GM12892 (cell line): Measurements from ENCODE around the gene MYO18A.

Experiments
- DNase-seq: peaks from one replicate; pipeline ENCODE4 v3.0.0; 2011; ENCODE audit not compliant: insufficient read length
- FAIRE-seq: peaks from 2 replicates; lab custom pipeline; 2011; peaks lifted over from hg19 to GRCh38; lab: Jason Lieb, UNC
- POLR2A ChIP-seq: IDR thresholded peaks from 2 replicates; pipeline ENCODE4 v1.6.1; 2011; ENCODE audit warnings: low read depth, low read length, control low read depth
- POLR2AphosphoS5 ChIP-seq: IDR thresholded peaks from 2 replicates; pipeline ENCODE4 v1.6.1; 2011; ENCODE audit warnings: low read depth, low read length, control low read depth
- TAF1 ChIP-seq: IDR thresholded peaks from 2 replicates; pipeline ENCODE4 v1.6.1; 2011; ENCODE audit warnings: low read depth, mild to moderate bottlenecking, control low read depth, low read length, borderline replicate concordance

MYO18A gene

DNA sequence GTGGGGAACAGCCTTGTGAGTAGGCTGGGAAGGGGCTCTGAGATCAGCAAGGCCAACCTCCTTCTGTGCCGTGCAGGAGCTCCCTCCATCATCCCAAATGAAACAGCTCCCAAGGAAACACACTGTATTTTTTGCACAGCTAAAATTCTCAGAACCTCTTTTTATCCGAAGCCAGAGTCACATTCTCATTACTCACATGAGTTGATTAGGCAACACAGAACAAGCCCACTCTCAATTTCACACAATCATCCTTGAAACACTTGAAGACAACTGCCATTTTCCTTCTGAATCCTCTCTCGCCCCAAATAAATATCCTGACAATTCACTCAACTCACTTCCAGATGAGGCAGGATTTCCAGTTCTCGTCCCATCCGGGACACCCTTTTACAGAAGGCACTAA lies 66.1 kb downstream of the MYO18A start:
- no peak for FAIRE-seq
- TF ChIP-seq POLR2A (no peak), POLR2AphosphoS5 (no peak), TAF1 (no peak)

DNA sequence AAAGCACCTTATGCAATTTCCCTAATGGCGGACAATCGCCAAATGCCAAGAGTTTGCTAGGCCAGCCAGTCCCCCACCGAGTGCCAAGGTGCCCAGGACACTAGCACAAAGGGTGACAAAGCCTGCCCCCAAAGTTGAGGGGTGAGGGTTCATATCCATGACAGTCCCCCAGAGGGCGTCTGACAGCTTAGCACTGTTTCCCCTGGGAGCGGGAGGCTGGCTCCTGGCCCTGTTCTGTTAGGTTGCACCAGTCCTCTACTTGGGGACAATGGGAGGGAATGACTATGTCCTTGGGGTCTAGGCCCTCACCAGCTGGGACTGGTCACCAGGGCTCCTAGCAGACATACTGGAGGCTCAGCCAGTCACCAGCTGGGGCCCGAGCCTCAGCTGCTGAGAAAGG lies 66.9 kb downstream of the MYO18A start:
- TF ChIP-seq POLR2AphosphoS5 (no peak), TAF1 (no peak), POLR2A (no peak)
- DNase-seq (no peak), FAIRE-seq (no peak)

More for the DNA sequence above, 66.1 kb downstream of the MYO18A start:
- DNase-seq, result no peak

DNA sequence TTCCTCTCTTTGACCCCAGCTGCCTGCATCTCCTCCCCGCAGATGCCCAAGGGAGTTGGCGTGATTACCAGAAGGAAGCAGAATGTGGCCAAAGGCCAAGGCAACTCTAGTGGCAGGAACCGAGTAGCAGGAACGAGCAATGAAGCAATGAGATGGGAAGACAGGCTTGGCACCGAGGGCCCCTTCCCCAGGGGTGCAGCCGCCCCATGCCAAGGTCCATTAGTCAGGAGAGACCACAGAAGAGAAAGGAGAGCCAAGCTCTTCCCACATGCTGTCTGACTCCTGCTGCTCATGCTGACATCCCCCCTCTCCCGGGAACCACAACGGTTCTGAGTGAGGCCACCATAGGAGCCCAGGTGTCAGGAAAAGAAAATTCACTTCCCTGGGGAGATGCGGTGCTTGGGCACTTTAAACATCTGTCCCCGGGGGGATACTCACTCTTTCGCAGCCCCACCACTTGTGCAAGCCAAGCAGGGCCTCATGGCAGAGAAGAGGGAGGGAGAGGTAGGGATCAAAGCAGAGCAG lies 67.4 kb downstream of the MYO18A start:
- TF ChIP-seq POLR2AphosphoS5, result no peak
- DNase-seq (no peak), FAIRE-seq (no peak)

DNA sequence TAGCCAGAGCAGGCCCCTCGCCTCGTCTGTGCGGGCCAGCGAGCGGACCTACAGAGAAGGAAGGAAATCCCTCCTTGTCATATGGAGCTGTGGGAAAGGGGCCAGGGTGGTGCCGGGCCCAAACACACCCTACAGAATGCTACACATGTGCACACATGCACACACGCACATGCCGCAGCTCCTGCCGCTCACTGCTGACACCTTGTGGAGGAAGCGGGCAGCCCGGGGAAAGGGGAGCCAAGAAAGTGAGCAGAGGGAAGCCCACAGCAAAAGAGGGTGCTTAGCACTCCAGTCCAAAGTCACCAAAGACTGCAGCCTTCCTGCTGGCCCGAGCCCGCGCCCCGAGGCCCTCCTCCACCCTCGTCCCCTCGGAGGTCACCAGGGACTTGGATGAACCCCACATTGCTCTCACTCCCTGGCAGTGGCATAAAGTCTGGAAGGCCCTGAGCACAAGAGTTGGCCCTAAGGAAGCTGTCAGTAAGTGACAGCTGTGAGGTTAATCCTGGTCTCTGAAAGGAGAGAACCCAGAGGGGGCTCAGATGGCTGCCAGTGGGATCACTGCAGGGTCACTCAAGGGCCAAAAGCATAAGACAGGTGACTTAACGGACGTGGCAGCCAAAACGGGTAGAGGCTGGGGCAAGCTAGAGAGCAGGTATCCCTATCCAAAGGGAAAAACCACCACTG lies 68.2 kb downstream of the MYO18A start:
- no peak for TF ChIP-seq POLR2A
- TF ChIP-seq POLR2AphosphoS5, result no peak
- TF ChIP-seq TAF1, result no peak
- peak; percentile 70 for DNase-seq
- FAIRE-seq, result peak; percentile 93

DNA sequence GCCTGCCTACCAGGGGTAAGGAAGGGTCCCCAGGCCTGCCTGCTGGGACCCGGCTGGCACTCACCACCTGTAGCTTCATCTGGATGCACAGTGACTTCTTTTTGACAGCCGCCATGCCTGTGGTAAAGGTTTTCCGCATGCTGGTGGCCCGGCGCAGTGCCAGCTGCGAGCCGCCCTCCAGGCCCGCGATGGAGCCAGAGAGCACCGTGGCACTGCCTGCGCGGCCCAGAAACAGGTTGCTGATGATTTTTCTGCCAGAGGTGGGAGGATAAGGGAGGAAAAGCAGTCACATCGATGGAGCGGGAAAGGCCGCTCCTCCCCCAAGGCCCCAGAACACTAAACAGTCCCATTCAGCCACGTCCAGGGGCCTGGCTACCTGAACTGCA lies 69.8 kb downstream of the MYO18A start:
- no peak for DNase-seq
- FAIRE-seq, result no peak
- no peak for TF ChIP-seq POLR2A
- no peak for TF ChIP-seq POLR2AphosphoS5
- no peak for TF ChIP-seq TAF1

DNA sequence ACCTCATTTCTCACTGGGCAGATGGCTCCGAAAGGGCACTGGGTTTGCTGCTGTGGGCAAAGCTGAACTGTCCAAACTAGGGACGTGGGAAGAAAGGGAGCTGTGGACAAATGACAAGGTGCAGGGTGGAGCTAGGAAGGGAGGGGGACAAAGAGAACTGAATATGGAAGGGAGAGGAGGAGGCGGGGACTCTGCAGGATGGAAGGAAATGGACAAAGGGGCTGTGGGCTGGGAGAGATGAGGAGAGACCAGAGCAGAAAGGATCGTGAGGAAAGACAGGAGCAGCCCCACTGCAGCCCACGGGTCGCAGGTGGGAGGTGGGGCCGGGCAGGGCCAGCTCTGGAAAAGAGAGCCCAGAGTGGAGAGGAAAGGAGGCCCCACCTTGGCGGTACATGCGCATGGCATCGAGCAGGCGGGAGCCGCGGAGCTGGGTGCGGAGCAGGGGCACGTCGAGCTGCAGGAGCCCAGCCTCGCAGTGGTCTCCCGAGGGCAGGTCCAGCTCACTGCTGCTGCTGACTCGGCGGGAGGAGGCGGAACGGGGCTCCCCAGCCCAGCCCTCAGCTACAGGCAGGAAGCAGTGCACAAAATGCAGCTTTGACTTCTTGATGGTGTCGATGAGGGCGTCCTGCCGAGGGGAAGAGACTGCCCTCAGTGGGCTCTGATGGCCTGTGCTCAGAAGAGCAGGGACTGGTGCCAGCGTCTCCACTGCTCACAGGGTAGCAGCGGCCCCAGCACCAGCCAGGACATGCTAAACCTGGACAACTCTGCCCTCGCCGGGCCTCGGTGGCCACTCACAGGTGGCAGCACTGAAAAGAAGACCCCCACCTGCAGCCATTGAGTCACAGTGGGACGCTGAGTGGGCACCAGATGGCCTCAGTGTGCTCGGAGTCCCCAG lies 70.5 kb downstream of the MYO18A start:
- TF ChIP-seq POLR2A, result no peak
- TF ChIP-seq POLR2AphosphoS5, result no peak
- no peak for FAIRE-seq
- DNase-seq, result no peak

DNA sequence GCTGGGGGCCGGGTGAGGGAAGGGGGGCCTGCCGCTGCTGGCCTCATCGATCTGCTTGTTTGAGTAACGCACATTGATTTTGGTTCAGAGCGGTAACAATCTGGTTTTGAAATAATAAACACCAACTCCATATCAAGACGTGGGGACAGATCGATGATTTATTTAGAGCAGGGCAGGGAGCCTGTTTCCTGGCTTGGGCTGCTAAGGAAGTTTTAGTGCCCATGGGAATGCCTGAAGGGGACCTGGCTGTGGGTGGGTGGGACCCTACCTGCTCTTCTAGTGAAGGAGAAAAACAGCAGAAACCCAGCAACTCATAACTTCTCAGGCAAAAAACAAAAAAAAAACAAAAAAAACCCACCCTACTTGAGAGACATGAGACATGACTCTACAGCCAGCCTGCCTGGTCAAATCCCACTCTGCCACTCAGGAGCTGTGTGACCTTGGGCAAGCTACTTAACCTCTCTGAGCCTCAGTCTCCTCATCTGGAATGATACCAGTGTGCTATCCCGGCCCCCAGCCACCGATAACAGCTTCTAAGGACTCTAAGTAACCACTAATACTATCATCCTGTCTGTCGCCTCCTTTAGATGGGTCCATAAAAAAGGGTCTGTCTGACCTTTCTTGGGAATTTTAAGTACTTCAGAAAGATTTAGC lies 71.2 kb downstream of the MYO18A start:
- TF ChIP-seq POLR2AphosphoS5, result no peak
- no peak for TF ChIP-seq POLR2A
- no peak for TF ChIP-seq TAF1
- FAIRE-seq (no peak), DNase-seq (no peak)

DNA sequence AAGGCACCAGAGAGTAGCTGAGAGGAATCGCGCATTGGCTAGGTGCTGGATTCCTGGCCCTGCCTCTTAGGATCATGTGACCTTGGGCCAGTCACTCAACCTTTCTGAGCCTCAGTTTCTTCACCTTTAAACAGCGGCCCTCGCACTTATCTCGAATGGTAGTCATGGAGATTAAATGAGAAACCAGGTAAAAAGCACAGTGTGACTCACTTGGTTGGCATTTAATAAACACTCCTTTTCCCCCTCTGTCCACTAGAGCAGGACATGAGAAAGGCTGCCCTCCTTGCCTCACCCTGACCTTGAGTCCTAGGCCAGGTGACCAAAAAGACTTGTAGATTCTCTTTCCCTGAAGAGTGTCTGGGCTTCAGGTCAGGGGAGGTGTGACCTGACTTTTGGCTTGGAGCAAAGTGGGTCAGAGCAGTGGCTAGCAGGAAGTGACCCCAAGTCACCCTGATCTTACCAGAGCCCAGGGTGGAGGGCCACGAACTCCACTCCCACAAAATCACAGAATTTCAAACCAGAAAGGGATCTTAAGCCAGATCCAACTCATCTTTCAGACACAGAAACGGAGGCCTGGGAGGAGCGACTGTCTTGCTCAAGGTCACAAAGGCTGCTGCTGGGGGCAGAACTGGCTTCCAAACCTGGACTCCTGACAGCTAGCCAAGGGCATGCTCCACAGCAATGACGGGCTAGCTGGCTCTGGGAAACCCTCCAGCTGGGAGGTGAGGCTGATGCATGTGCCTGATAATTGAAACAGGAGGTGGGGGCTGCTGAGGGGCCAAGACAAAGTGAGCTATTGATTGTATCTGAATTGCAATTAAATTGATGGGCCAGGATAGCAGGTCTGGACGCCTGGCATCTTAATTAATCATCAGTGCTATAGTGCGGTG lies 72.0 kb downstream of the MYO18A start:
- FAIRE-seq, result no peak

DNA sequence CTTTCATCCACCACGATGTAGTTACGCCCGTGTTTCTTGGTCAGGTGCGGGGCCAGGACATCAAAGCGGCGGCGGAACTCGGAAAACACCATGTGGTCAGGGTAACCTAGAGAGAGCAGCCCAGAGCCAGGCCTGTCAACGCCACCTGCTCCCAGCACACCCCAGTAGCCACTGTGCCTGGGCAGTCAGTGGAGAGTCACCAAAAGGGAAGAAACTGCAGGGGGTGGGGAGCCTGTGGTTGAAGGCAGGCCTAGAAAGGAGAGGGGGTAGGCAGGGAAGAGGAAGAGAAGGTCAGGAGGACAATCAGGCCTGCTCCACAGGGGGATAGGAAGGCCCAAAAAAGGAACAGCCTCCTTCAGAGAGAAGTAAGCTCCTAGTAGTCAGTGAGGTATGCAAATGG lies 73.1 kb downstream of the MYO18A start:
- no peak for TF ChIP-seq TAF1
- TF ChIP-seq POLR2AphosphoS5, result no peak
- TF ChIP-seq POLR2A, result no peak
- no peak for FAIRE-seq
- DNase-seq, result no peak

More for the DNA sequence above, 72.0 kb downstream of the MYO18A start:
- no peak for DNase-seq
- TF ChIP-seq TAF1, result no peak
- no peak for TF ChIP-seq POLR2A
- TF ChIP-seq POLR2AphosphoS5, result no peak

DNA sequence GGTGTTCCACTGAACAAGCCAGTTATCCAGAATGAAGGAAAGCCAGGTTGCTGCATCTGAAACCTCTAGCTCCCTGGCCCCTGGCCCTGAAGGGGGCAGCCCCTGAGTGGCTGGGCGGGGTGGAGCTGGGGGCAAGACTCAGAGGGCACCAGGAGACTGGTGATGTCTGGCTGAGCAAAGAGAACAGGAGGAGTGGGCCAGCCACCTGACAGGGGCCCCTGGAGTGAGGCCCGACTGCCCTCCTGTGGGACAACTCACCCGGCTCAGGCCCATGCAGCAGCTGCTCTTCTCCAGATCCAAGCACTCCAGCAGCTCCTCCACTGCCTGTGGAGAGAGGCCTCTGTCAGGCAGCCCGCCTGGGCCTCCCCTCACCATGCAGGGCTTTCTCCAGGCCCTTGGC lies 76.9 kb downstream of the MYO18A start:
- TF ChIP-seq TAF1 (no peak), POLR2AphosphoS5 (no peak), POLR2A (no peak)
- DNase-seq (no peak), FAIRE-seq (no peak)

DNA sequence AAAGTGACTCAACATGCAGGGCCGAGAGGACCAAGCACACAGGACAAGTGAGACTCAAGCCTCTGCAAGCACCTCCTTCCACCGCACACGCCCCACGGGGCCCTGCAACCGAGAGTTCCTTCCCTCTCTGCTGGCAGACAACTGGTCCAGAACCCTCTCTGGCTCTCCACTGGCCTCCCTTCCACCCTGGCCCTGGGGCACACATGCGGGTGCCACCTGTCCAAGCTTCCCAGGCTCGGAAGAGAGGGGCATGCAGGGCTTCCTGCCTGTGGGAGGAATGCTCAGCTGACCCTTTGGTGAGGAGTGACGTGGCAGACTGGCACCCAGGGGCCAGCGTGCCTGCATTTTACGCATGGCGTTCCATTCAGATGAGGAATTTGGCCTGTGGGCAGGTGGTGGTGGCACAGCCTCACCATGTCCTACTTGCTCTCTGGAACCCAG lies 77.4 kb downstream of the MYO18A start:
- FAIRE-seq, result no peak
- DNase-seq, result no peak
- no peak for TF ChIP-seq POLR2A
- no peak for TF ChIP-seq POLR2AphosphoS5
- TF ChIP-seq TAF1, result no peak
